Heart left ventricle (tissue), 16 donors: ENCODE measurements around the gene TRAT1. TPM values are rescaled to one million over a fixed set of nuclear protein-coding genes. Genes with fewer than 3 reads are reported as not detected.

ENCODE experiments used
- ATAC-seq, 4 donors: fragments of 200-7000 bp; cut with Tn5 transposase; one replicate each; pipeline ENCODE4 v1.9.1; 2020 to 2022; ENCODE audit warnings: moderate library complexity in 4 of 4, mild to moderate bottlenecking in 3 of 4, moderate number of reproducible peaks in 1 of 4
- DNase-seq, 5 donors: peaks; one replicate each; pipeline ENCODE4 v3.0.0-alpha.2; 2020
- H3K27ac ChIP-seq, 12 donors: fragments of 200-600 bp; sonication (generic) in 4 of 12; one replicate each; pipeline versions ENCODE4 v1.5.0 to v1.8.0; 2016 to 2022; ENCODE audit warnings: mild to moderate bottlenecking in 2 of 12
- H3K27me3 ChIP-seq, 9 donors: fragments of 200-600 bp; sonication (generic) in 2 of 9; one replicate each; pipeline versions ENCODE4 v1.5.1 to v1.8.0; 2016 to 2022; ENCODE audit warnings: mild to moderate bottlenecking in 3 of 9
- H3K36me3 ChIP-seq, 9 donors: fragments of 200-600 bp; sonication (generic) in 2 of 9; one replicate each; pipeline versions ENCODE4 v1.5.0 to v1.8.0; 2018 to 2022; ENCODE audit warnings: mild to moderate bottlenecking in 2 of 9
- H3K4me1 ChIP-seq, 12 donors: fragments of 200-600 bp; sonication (generic) in 4 of 12; one replicate each; pipeline versions ENCODE4 v1.5.0 to v1.8.0; 2016 to 2022; ENCODE audit warnings: mild to moderate bottlenecking in 3 of 12
- H3K4me3 ChIP-seq, 12 donors: fragments of 200-600 bp; sonication (generic) in 4 of 12; one replicate each; pipeline versions ENCODE4 v1.5.0 to v1.8.0; 2017 to 2022; ENCODE audit warnings: mild to moderate bottlenecking in 9 of 12, moderate library complexity in 4 of 12
- H3K9me3 ChIP-seq, 12 donors: fragments of 200-600 bp; sonication (generic) in 4 of 12; one replicate each; pipeline versions ENCODE4 v1.5.0 to v1.8.0; 2016 to 2022; ENCODE audit warnings: mild to moderate bottlenecking in 1 of 12
- POLR2A ChIP-seq, 2 donors: fragments of 450-650 bp; IDR thresholded peaks; one replicate each; pipeline ENCODE4 v1.6.1; 2017; ENCODE audit warnings: antibody characterized with exemption in 2 of 2, mild to moderate bottlenecking in 2 of 2, moderate library complexity in 2 of 2
- WGBS, 4 donors: extraction: QIAGEN DNeasy Blood & Tissue Kit in 2 of 4; methylation state at CpG; one replicate each; pipeline versions ENCODE4 v1.1.5 to v1.1.7; 2013 to 2018; 5-methylcytosine and 5-hydroxymethylcytosine counted together
- intact Hi-C, 10 donors: fragments of 100-400 bp; cut with DNase I; formaldehyde crosslinking; loops; one replicate each; pipeline versions ENCODE4 v1.11.1 to v1.14.2; 2022
- polyA plus RNA-seq, 2 donors: library from polyadenylated mRNA; stranded (reverse); fragments of 200-250 nt; gene quantifications; one replicate each; pipeline ENCODE4 v1.2.3, GENCODE V29; 2013
- total RNA-seq, 9 donors: library from RNA; depleted of rRNA in 2 of 9; stranded (reverse); fragments of >200 nt in 2 of 9; fragmentation: NEBNext Ultra II Directional in 3 of 9; extraction: Animal tissue kit (Norgen Biotek cat#: 25700) in 3 of 9; gene quantifications; one replicate each; pipeline versions ENCODE4 v1.1.0 to v1.2.4, GENCODE V29; 2016 to 2023
- TF ChIP-seq, protein P1 (sequence below), 12 donors: fragments of 200-600 bp; sonication (generic) in 4 of 12; IDR thresholded peaks; one replicate each; pipeline versions ENCODE4 v1.5.0 to v1.8.0; 2018 to 2022; ENCODE audit warnings: antibody characterized with exemption in 12 of 12, mild to moderate bottlenecking in 5 of 12
- donor health status: ischemic (EF 13 %, LVEDD 7.1; RV severe dilation, severe dysfunction).
- donor health status: healthy with polysubstance abuse.
- donor health status: DM: no; HTN: yes; CAD: no.
- donor health status: DM: no; HTN: no; CAD: no.
- donor health status: ischemic (EF 25% LVEDD 6.9; RV normal size, moderate dysfunction).
- donor health status: ischemic (EF 25% LVEDD 5.7; RV mildly dilated, moderate dysfunction).
- donor health status: healthy.
- donor health status: DM: yes; HTN: yes; CAD: no.
- donor health status: ischemic (EF 35%, LVEDD 5.7; RV mildly dilated, moderate dysfunction).
- donor health status: nonischemic (EF 11% LVEDD 7.7; RV severe dilation, severe dysfunction).
- donor health status: DM: yes; HTN: yes; CAD: no.
- donor health status: PGD.
- donor health status: ischemic (EF 29% LVEDD 5.4; RV normal size, mild dysfunction).
- donor health status: nonischemic (EF 23%, LVEDD 6.1; RV moderate dilation, normal function).

Gene TRAT1
- total and polyA plus RNA-seq, 11 donors: 0.08 to 1.3 (median 0.16) TPM; not detected in 6

DNA sequence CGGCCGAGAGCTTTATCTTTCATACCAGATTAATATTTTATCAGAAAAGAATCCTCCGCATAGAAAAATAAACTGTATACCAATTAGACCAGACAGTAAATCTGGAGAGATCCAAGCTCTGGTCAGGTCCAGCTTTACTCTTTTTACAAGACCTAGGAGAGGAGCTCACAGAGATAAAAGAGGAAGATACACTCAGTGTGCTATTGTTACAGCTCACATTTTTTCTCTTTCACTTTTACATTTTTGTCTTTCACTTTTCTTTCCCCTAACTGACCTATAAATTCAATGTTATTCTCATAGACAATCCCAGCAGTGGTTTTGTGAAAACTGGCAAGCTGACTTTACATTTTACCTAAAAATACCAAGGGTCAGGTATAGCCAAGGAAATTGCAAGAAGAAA, 75.3 kb downstream of the TRAT1 start:
- H3K27me3 ChIP-seq: no peaks in the 10 kb centered on the region
- H3K27ac ChIP-seq: no peak overlapping the region
- H3K4me1 ChIP-seq: peaks cover 0 to 4% (median 0%) of the 10 kb centered on the region in 12 donors
- intact Hi-C loops: no loop called here
- TF ChIP-seq POLR2A (IDR thresholded peaks at IDR 0.05): no peak
- TF ChIP-seq, protein P1, sequence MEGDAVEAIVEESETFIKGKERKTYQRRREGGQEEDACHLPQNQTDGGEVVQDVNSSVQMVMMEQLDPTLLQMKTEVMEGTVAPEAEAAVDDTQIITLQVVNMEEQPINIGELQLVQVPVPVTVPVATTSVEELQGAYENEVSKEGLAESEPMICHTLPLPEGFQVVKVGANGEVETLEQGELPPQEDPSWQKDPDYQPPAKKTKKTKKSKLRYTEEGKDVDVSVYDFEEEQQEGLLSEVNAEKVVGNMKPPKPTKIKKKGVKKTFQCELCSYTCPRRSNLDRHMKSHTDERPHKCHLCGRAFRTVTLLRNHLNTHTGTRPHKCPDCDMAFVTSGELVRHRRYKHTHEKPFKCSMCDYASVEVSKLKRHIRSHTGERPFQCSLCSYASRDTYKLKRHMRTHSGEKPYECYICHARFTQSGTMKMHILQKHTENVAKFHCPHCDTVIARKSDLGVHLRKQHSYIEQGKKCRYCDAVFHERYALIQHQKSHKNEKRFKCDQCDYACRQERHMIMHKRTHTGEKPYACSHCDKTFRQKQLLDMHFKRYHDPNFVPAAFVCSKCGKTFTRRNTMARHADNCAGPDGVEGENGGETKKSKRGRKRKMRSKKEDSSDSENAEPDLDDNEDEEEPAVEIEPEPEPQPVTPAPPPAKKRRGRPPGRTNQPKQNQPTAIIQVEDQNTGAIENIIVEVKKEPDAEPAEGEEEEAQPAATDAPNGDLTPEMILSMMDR (IDR thresholded peaks at IDR 0.05): no peak
- DNase-seq: no peak
- H3K9me3 ChIP-seq: no peaks in the 10 kb centered on the region
- no peak overlapping the region for H3K4me3 ChIP-seq
- 78 to 90% (median 85%) methylated on average over 3 of the region's 3 CpGs for WGBS, 4 donors
- H3K36me3 ChIP-seq: no peaks in the 10 kb centered on the region
- ATAC-seq: no peak

DNA sequence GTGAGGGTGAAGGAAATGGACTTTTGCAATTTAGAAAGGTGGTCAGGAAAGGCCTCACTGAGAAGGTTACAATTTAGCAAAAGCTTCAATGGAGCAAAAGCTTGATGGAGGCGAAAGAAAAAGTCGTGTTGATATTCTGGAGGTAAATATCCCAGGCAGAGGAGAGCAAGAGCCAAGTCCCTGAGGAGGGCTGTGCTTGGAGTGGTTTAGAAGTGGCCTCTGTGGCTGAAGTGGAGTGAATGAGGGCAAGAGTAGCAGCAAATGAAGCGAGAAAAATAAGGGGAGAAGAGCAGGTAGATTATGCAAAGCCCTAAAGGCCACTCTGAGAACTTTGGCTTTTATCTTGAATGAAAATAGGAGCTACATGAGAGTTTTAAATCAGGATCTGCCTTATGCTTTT, 76.9 kb downstream of the TRAT1 start:
- TF ChIP-seq POLR2A (IDR thresholded peaks at IDR 0.05): no peak
- TF ChIP-seq, protein P1 (IDR thresholded peaks at IDR 0.05): no peak
- intact Hi-C loops: no loop called here
- no peaks in the 10 kb centered on the region for H3K27me3 ChIP-seq
- WGBS, 4 donors: 69 to 76% (median 71%) methylated on average over 3 of the region's 3 CpGs
- no peaks in the 10 kb centered on the region for H3K9me3 ChIP-seq
- H3K4me1 ChIP-seq: peaks cover 0 to 4% (median 0%) of the 10 kb centered on the region in 12 donors
- H3K36me3 ChIP-seq: no peaks in the 10 kb centered on the region
- no peak overlapping the region for H3K4me3 ChIP-seq
- DNase-seq (no peak), ATAC-seq (no peak)
- H3K27ac ChIP-seq: no peak overlapping the region

Other genes with a start within 250 kb of the TRAT1 start
- gene CIP2A, start 233.3 kb upstream of the TRAT1 start, total RNA-seq: 1 to 10 TPM in 8 of 9 donors, under 1 TPM in 1; 0.94 to 4.7 (median 1.3) TPM
- 1 to 10 TPM in 1 of 2 donors, under 1 TPM in 1; 0.19 to 1.1 TPM for gene CIP2A, start 233.3 kb upstream of the TRAT1 start, polyA plus RNA-seq
- 10 to 100 TPM in 8 of 9 donors, 1 to 10 TPM in 1; 8.6 to 24.9 (median 20.9) TPM for gene DZIP3, start 233.1 kb upstream of the TRAT1 start, total RNA-seq
- 1 to 10 TPM; 3.8 to 5.2 TPM for gene DZIP3, start 233.1 kb upstream of the TRAT1 start, polyA plus RNA-seq
- not detected for gene RETNLB, start 65.4 kb upstream of the TRAT1 start, total RNA-seq
- not detected for gene RETNLB, start 65.4 kb upstream of the TRAT1 start, polyA plus RNA-seq
- gene GUCA1C, start 131.1 kb downstream of the TRAT1 start, total RNA-seq: 10 to 100 TPM in 3 of 9 donors, 1 to 10 TPM in 5, not detected in 1; 1.5 to 20.7 (median 7.1) TPM
- gene GUCA1C, start 131.1 kb downstream of the TRAT1 start, polyA plus RNA-seq: 1 to 10 TPM in 1 of 2 donors, under 1 TPM in 1; 0.14 to 2.2 TPM